Measurements from ENCODE around the gene CCDC126.

Gene CCDC126

GRCh38 chr7:23603632-23604295, 6.6 kb downstream of the CCDC126 start:
- Mint-ChIP-seq H3K36me3 (ENCODE audit: insufficient read depth) (peaks cover 2% of the 10 kb centered on the region), H3K27ac (ENCODE audit: low read depth) (peak overlapping the region; percentile 17), H3K9me3 (no peaks in the 10 kb centered on the region), H3K4me1 (peaks cover 32% of the 10 kb centered on the region), H3K4me3 (no peak overlapping the region), H3K27me3 (no peaks in the 10 kb centered on the region)
- DNase-seq (ENCODE audit: low spot score in 2 of 2) (no peak), ATAC-seq (replicated peaks; ENCODE audit: extremely low read depth, poor library complexity, severe bottlenecking) (no peak)

- DNase-seq (ENCODE audit: low spot score in 2 of 2), result no peak
- Mint-ChIP-seq H3K27ac (ENCODE audit: low read depth) (no peak overlapping the region), H3K4me3 (no peak overlapping the region), H3K27me3 (no peaks in the 10 kb centered on the region), H3K36me3 (ENCODE audit: insufficient read depth) (peaks cover 2% of the 10 kb centered on the region), H3K9me3 (no peaks in the 10 kb centered on the region), H3K4me1 (peaks cover 27% of the 10 kb centered on the region)
- no peak for ATAC-seq (replicated peaks; ENCODE audit: extremely low read depth, poor library complexity, severe bottlenecking)
Measured at GRCh38 chr7:23604296-23604640, 7.1 kb downstream of the CCDC126 start.

GRCh38 chr7:23607130-23607529, 9.9 kb downstream of the CCDC126 start:
- Mint-ChIP-seq H3K27ac (ENCODE audit: low read depth) (no peak overlapping the region), H3K36me3 (ENCODE audit: insufficient read depth) (peaks cover 4% of the 10 kb centered on the region), H3K4me3 (no peak overlapping the region), H3K27me3 (no peaks in the 10 kb centered on the region), H3K4me1 (peaks cover 14% of the 10 kb centered on the region), H3K9me3 (no peaks in the 10 kb centered on the region)
- DNase-seq (ENCODE audit: low spot score in 2 of 2), result no peak
- ATAC-seq (replicated peaks; ENCODE audit: extremely low read depth, poor library complexity, severe bottlenecking), result no peak

GRCh38 chr7:23607866-23608265, 10.7 kb downstream of the CCDC126 start:
- Mint-ChIP-seq H3K4me3 (no peak overlapping the region), H3K9me3 (no peaks in the 10 kb centered on the region), H3K27me3 (no peaks in the 10 kb centered on the region), H3K27ac (ENCODE audit: low read depth) (no peak overlapping the region), H3K4me1 (peaks cover 12% of the 10 kb centered on the region), H3K36me3 (ENCODE audit: insufficient read depth) (peaks cover 5% of the 10 kb centered on the region)
- ATAC-seq (replicated peaks; ENCODE audit: extremely low read depth, poor library complexity, severe bottlenecking) (no peak), DNase-seq (ENCODE audit: low spot score in 2 of 2) (no peak)

- H3K27me3 Mint-ChIP-seq, result no peaks in the 10 kb centered on the region
- peaks cover 4% of the 10 kb centered on the region for H3K4me1 Mint-ChIP-seq
- no peak overlapping the region for H3K4me3 Mint-ChIP-seq
- peaks cover 7% of the 10 kb centered on the region for H3K9me3 Mint-ChIP-seq
- DNase-seq (ENCODE audit: low spot score in 2 of 2) (no peak), ATAC-seq (replicated peaks; ENCODE audit: extremely low read depth, poor library complexity, severe bottlenecking) (no peak)
- peaks cover 11% of the 10 kb centered on the region for H3K36me3 Mint-ChIP-seq (ENCODE audit: insufficient read depth)
- H3K27ac Mint-ChIP-seq (ENCODE audit: low read depth), result no peak overlapping the region
Measured at GRCh38 chr7:23615331-23615730, 18.1 kb downstream of the CCDC126 start.

GRCh38 chr7:23616593-23616992, 19.4 kb downstream of the CCDC126 start:
- Mint-ChIP-seq H3K4me1 (peaks cover 5% of the 10 kb centered on the region), H3K36me3 (ENCODE audit: insufficient read depth) (peaks cover 8% of the 10 kb centered on the region)

GRCh38 chr7:23617482-23617881, 20.3 kb downstream of the CCDC126 start:
- Mint-ChIP-seq H3K27me3 (no peaks in the 10 kb centered on the region), H3K36me3 (ENCODE audit: insufficient read depth) (peaks cover 8% of the 10 kb centered on the region), H3K27ac (ENCODE audit: low read depth) (no peak overlapping the region), H3K4me1 (peaks cover 14% of the 10 kb centered on the region), H3K4me3 (no peak overlapping the region), H3K9me3 (peaks cover 7% of the 10 kb centered on the region)
- no peak for ATAC-seq (replicated peaks; ENCODE audit: extremely low read depth, poor library complexity, severe bottlenecking)
- DNase-seq (ENCODE audit: low spot score in 2 of 2), result no peak

More at GRCh38 chr7:23616593-23616992, 19.4 kb downstream of the CCDC126 start:
- ATAC-seq (replicated peaks; ENCODE audit: extremely low read depth, poor library complexity, severe bottlenecking) (no peak), DNase-seq (ENCODE audit: low spot score in 2 of 2) (no peak)
- Mint-ChIP-seq H3K27me3 (no peaks in the 10 kb centered on the region), H3K27ac (ENCODE audit: low read depth) (no peak overlapping the region), H3K9me3 (peaks cover 7% of the 10 kb centered on the region), H3K4me3 (no peak overlapping the region)

- no peak overlapping the region for H3K27ac Mint-ChIP-seq (ENCODE audit: low read depth)
- DNase-seq (ENCODE audit: low spot score in 2 of 2), result no peak
- peaks cover 7% of the 10 kb centered on the region for H3K9me3 Mint-ChIP-seq
- H3K36me3 Mint-ChIP-seq (ENCODE audit: insufficient read depth), result peaks cover 4% of the 10 kb centered on the region
- no peaks in the 10 kb centered on the region for H3K27me3 Mint-ChIP-seq
- no peak for ATAC-seq (replicated peaks; ENCODE audit: extremely low read depth, poor library complexity, severe bottlenecking)
- no peak overlapping the region for H3K4me3 Mint-ChIP-seq
- peaks cover 16% of the 10 kb centered on the region for H3K4me1 Mint-ChIP-seq
Measured at GRCh38 chr7:23618241-23618640, 21.1 kb downstream of the CCDC126 start.

- no peak for ATAC-seq (replicated peaks; ENCODE audit: extremely low read depth, poor library complexity, severe bottlenecking)
- Mint-ChIP-seq H3K27ac (ENCODE audit: low read depth) (no peak overlapping the region), H3K36me3 (ENCODE audit: insufficient read depth) (peaks cover 2% of the 10 kb centered on the region), H3K9me3 (peaks cover 7% of the 10 kb centered on the region), H3K4me1 (peaks cover 16% of the 10 kb centered on the region), H3K4me3 (no peak overlapping the region), H3K27me3 (no peaks in the 10 kb centered on the region)
- DNase-seq (ENCODE audit: low spot score in 2 of 2), result no peak
Measured at GRCh38 chr7:23619141-23619540, 22.0 kb downstream of the CCDC126 start.

GRCh38 chr7:23622506-23622925, 25.3 kb downstream of the CCDC126 start:
- peaks cover 18% of the 10 kb centered on the region for H3K4me1 Mint-ChIP-seq
- H3K27ac Mint-ChIP-seq (ENCODE audit: low read depth), result no peak overlapping the region
- ATAC-seq (replicated peaks; ENCODE audit: extremely low read depth, poor library complexity, severe bottlenecking) (no peak), DNase-seq (ENCODE audit: low spot score in 2 of 2) (no peak)
- peaks cover 7% of the 10 kb centered on the region for H3K9me3 Mint-ChIP-seq
- no peaks in the 10 kb centered on the region for H3K27me3 Mint-ChIP-seq
- H3K36me3 Mint-ChIP-seq (ENCODE audit: insufficient read depth), result no peaks in the 10 kb centered on the region
- H3K4me3 Mint-ChIP-seq, result no peak overlapping the region

- H3K4me3 Mint-ChIP-seq, result no peak overlapping the region
- peaks cover 4% of the 10 kb centered on the region for H3K36me3 Mint-ChIP-seq (ENCODE audit: insufficient read depth)
- H3K27me3 Mint-ChIP-seq, result no peaks in the 10 kb centered on the region
- no peaks in the 10 kb centered on the region for H3K9me3 Mint-ChIP-seq
- no peak for DNase-seq (ENCODE audit: low spot score in 2 of 2)
- H3K4me1 Mint-ChIP-seq, result peaks cover 12% of the 10 kb centered on the region
- H3K27ac Mint-ChIP-seq (ENCODE audit: low read depth), result no peak overlapping the region
- no peak for ATAC-seq (replicated peaks; ENCODE audit: extremely low read depth, poor library complexity, severe bottlenecking)
Measured at GRCh38 chr7:23628370-23628769, 31.2 kb downstream of the CCDC126 start.

- Mint-ChIP-seq H3K27ac (ENCODE audit: low read depth) (no peak overlapping the region), H3K27me3 (no peaks in the 10 kb centered on the region), H3K4me3 (no peak overlapping the region), H3K4me1 (peaks cover 5% of the 10 kb centered on the region), H3K36me3 (ENCODE audit: insufficient read depth) (peaks cover 6% of the 10 kb centered on the region), H3K9me3 (no peaks in the 10 kb centered on the region)
- DNase-seq (ENCODE audit: low spot score in 2 of 2) (no peak), ATAC-seq (replicated peaks; ENCODE audit: extremely low read depth, poor library complexity, severe bottlenecking) (no peak)
Measured at GRCh38 chr7:23633417-23633816, 36.2 kb downstream of the CCDC126 start.

- H3K9me3 Mint-ChIP-seq, result no peaks in the 10 kb centered on the region
- peaks cover 3% of the 10 kb centered on the region for H3K36me3 Mint-ChIP-seq (ENCODE audit: insufficient read depth)
- ATAC-seq (replicated peaks; ENCODE audit: extremely low read depth, poor library complexity, severe bottlenecking) (no peak), DNase-seq (ENCODE audit: low spot score in 2 of 2) (no peak)
- H3K4me3 Mint-ChIP-seq, result no peak overlapping the region
- H3K27me3 Mint-ChIP-seq, result no peaks in the 10 kb centered on the region
- H3K4me1 Mint-ChIP-seq, result no peaks in the 10 kb centered on the region
- H3K27ac Mint-ChIP-seq (ENCODE audit: low read depth), result no peak overlapping the region
Measured at GRCh38 chr7:23645822-23646221, 48.6 kb downstream of the CCDC126 start.
